ENCODE data around the gene IFITM1. TPM values are rescaled to one million over a fixed set of nuclear protein-coding genes. Genes with fewer than 3 reads are reported as not detected.

IFITM1 gene
- total and polyA plus RNA-seq, 2 donors (not counting 1 experiment from before 2014, with no cell fraction given), result 21.1 to 93.0 TPM

DNA sequence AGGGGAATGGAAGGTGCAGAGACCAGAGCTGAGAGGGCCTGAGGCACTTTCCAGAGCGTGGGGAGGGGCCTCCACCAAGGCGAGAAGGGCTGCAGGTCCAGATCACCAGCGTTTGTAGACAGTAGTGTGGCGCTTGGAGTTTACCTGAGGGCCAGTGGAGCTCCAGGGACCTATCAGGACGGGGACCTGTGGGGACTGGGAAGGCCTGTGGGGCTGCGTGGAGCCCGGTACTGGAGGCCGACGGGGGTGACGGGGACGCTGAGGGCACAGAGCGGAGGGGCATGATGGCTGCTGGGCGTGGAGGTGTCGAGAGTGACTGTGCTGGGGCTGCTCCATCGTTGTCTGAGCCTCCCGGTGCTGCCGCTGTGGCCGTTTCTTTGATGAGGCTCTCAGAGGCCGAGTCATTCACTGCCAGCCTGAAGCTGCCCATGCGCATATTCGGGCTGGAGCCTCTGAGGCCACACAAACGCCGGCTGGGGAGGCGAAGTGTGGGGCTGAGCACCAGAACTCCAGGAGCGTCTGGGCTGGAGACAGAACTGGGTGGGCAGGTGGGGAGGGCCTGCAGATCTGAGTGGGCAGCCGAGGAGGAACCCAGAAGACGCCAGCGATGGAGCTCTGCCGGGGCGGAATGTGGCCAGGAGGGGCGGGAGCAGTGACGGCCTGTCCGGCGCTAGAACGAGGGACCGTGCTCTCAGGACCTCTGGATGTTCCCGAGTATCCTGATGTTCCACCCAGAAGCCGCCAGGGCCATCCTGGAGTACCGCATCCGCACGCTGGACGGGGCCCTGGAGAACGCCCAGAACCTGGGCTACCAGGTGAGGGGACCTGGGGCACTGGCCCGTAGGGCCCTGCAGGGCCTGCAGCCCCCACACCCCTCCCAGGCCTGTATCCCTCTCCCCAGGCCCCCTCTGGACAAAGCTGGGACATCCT is 22.3 kb upstream of the IFITM1 start:
- no peaks in the 10 kb centered on the region for H3K79me2 ChIP-seq (ENCODE audit: control insufficient read depth, insufficient read depth, low read length)
- no peak overlapping the region for H2AFZ ChIP-seq (ENCODE audit: low read length)
- H3K36me3 ChIP-seq (ENCODE audit: control insufficient read depth, insufficient read depth, low read length), result no peaks in the 10 kb centered on the region
- H3K4me1 ChIP-seq (ENCODE audit: control insufficient read depth, extremely low read depth, insufficient read depth, low read length), result no peaks in the 10 kb centered on the region
- H3K27me3 ChIP-seq (ENCODE audit: control insufficient read depth, insufficient read depth, low read length), result peaks cover 9% of the 10 kb centered on the region
- no peak overlapping the region for H3K4me3 ChIP-seq (replicated peaks in 1 of 4; ENCODE audit: control extremely low read depth in 1 of 4, insufficient read depth in 1 of 4, low read depth in 3 of 4, low read length in 4 of 4)
- H3K9ac ChIP-seq (ENCODE audit: insufficient read depth, low read length), result no peak overlapping the region
- no peak overlapping the region for H3K4me2 ChIP-seq (ENCODE audit: extremely low read depth, insufficient read depth, low read length)
- no peak for DNase-seq (ENCODE audit: low read depth in 2 of 2)
- TF ChIP-seq, protein P1, sequence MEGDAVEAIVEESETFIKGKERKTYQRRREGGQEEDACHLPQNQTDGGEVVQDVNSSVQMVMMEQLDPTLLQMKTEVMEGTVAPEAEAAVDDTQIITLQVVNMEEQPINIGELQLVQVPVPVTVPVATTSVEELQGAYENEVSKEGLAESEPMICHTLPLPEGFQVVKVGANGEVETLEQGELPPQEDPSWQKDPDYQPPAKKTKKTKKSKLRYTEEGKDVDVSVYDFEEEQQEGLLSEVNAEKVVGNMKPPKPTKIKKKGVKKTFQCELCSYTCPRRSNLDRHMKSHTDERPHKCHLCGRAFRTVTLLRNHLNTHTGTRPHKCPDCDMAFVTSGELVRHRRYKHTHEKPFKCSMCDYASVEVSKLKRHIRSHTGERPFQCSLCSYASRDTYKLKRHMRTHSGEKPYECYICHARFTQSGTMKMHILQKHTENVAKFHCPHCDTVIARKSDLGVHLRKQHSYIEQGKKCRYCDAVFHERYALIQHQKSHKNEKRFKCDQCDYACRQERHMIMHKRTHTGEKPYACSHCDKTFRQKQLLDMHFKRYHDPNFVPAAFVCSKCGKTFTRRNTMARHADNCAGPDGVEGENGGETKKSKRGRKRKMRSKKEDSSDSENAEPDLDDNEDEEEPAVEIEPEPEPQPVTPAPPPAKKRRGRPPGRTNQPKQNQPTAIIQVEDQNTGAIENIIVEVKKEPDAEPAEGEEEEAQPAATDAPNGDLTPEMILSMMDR (conservative IDR thresholded peaks at IDR 0.05 in 1 of 2, IDR thresholded peaks at IDR 0.05 in 1 of 2; ENCODE audit: low read depth in 1 of 2, low read length in 2 of 2), result no peak
- no peak for TF ChIP-seq EZH2 (IDR thresholded peaks at IDR 0.05; ENCODE audit: low read length, missing control alignments)
- no peaks in the 10 kb centered on the region for H3K9me3 ChIP-seq (ENCODE audit: control insufficient read depth, insufficient read depth, low read depth, low read length)
- H4K20me1 ChIP-seq (ENCODE audit: control insufficient read depth, extremely low read depth, insufficient read depth, low read length), result no peaks in the 10 kb centered on the region
- H3K27ac ChIP-seq (ENCODE audit: insufficient read depth, low read length), result no peak overlapping the region

DNA sequence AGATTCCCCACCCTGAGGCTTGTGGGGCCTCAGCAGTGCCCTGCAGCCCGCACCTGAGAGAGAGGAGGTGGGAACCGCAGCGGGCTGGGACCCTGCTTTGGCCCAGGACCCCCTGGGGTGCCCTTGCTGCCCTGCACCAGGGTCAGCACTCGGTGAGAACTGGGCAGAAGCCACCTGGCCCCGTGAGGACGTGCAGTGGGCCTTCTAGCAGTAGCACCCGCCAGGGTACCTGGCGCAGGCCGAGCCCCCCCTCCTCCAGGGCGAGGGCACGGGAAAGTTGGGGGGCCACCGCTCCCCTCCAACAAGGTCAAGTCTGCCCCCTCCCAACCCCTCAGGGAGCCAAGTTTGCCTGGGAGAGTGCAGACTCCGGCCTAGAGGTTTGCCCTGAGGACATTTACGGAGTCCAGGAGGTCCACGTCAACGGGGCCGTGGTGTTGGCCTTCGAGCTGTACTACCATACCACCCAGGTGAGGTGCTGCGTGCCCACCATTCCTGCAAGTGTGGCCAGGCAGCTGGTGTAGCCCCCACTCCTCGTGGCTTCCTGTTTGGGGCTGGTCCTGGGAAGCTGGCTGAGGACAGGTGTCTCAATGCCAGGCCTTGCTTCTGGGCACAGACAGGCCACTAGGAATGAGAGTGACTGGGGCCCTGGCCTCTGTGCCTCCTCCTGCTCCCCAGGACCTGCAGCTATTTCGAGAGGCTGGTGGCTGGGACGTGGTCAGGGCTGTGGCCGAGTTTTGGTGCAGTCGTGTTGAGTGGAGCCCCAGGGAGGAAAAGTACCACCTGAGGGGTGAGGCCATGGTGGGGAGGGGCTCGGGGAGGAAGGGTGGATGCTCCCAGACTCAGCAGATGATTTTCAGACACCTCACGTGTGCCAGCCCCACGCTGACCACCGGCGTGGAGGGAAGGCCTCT is 21.4 kb upstream of the IFITM1 start:
- Histone ChIP-seq H4K20me1 (ENCODE audit: control insufficient read depth, extremely low read depth, insufficient read depth, low read length) (no peaks in the 10 kb centered on the region), H2AFZ (ENCODE audit: low read length) (no peak overlapping the region), H3K79me2 (ENCODE audit: control insufficient read depth, insufficient read depth, low read length) (no peaks in the 10 kb centered on the region), H3K36me3 (ENCODE audit: control insufficient read depth, insufficient read depth, low read length) (no peaks in the 10 kb centered on the region), H3K4me1 (ENCODE audit: control insufficient read depth, extremely low read depth, insufficient read depth, low read length) (no peaks in the 10 kb centered on the region), H3K9ac (ENCODE audit: insufficient read depth, low read length) (no peak overlapping the region), H3K27me3 (ENCODE audit: control insufficient read depth, insufficient read depth, low read length) (peaks cover 9% of the 10 kb centered on the region), H3K4me2 (ENCODE audit: extremely low read depth, insufficient read depth, low read length) (no peak overlapping the region), H3K9me3 (ENCODE audit: control insufficient read depth, insufficient read depth, low read depth, low read length) (no peaks in the 10 kb centered on the region), H3K27ac (ENCODE audit: insufficient read depth, low read length) (no peak overlapping the region), H3K4me3 (replicated peaks in 1 of 4; ENCODE audit: control extremely low read depth in 1 of 4, insufficient read depth in 1 of 4, low read depth in 3 of 4, low read length in 4 of 4) (no peak overlapping the region)
- DNase-seq (ENCODE audit: low read depth in 2 of 2), result no peak
- TF ChIP-seq, protein P1 (conservative IDR thresholded peaks at IDR 0.05 in 1 of 2, IDR thresholded peaks at IDR 0.05 in 1 of 2; ENCODE audit: low read depth in 1 of 2, low read length in 2 of 2), result no peak
- no peak for TF ChIP-seq EZH2 (IDR thresholded peaks at IDR 0.05; ENCODE audit: low read length, missing control alignments)

DNA sequence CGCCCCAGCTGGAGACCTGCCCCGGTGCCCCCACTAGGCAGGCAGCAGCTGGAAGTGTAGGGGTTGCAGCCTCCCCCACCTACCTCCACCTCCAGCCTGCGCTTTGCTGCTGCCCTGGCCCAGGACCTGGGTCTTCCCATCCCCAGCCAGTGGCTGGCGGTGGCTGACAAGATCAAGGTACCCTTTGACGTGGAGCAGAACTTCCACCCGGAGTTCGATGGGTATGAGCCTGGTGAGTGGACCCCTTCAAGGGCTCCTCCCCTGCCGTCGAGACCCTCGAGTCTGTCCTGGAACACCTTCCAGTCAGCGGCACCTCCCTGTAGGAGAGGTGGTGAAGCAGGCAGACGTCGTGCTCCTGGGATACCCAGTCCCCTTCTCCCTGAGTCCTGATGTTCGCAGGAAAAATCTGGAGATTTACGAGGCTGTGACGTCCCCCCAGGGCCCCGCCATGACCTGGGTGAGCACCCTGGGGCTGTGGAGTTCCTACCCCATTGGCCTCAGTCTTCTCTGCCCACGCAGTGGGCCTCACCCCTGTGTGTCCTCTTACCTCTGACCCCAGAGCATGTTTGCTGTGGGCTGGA is 20.5 kb upstream of the IFITM1 start:
- TF ChIP-seq, protein P1 (conservative IDR thresholded peaks at IDR 0.05 in 1 of 2, IDR thresholded peaks at IDR 0.05 in 1 of 2; ENCODE audit: low read depth in 1 of 2, low read length in 2 of 2), result no peak
- TF ChIP-seq EZH2 (IDR thresholded peaks at IDR 0.05; ENCODE audit: low read length, missing control alignments), result no peak
- no peak overlapping the region for H3K4me3 ChIP-seq (replicated peaks in 1 of 4; ENCODE audit: control extremely low read depth in 1 of 4, insufficient read depth in 1 of 4, low read depth in 3 of 4, low read length in 4 of 4)
- no peak overlapping the region for H3K27ac ChIP-seq (ENCODE audit: insufficient read depth, low read length)
- DNase-seq (ENCODE audit: low read depth in 2 of 2), result no peak
- H2AFZ ChIP-seq (ENCODE audit: low read length), result no peak overlapping the region
- no peak overlapping the region for H3K4me2 ChIP-seq (ENCODE audit: extremely low read depth, insufficient read depth, low read length)
- no peaks in the 10 kb centered on the region for H4K20me1 ChIP-seq (ENCODE audit: control insufficient read depth, extremely low read depth, insufficient read depth, low read length)
- H3K9me3 ChIP-seq (ENCODE audit: control insufficient read depth, insufficient read depth, low read depth, low read length), result no peaks in the 10 kb centered on the region
- H3K9ac ChIP-seq (ENCODE audit: insufficient read depth, low read length), result no peak overlapping the region
- H3K79me2 ChIP-seq (ENCODE audit: control insufficient read depth, insufficient read depth, low read length), result no peaks in the 10 kb centered on the region
- peaks cover 3% of the 10 kb centered on the region for H3K27me3 ChIP-seq (ENCODE audit: control insufficient read depth, insufficient read depth, low read length)
- peaks cover 3% of the 10 kb centered on the region for H3K4me1 ChIP-seq (ENCODE audit: control insufficient read depth, extremely low read depth, insufficient read depth, low read length)
- no peaks in the 10 kb centered on the region for H3K36me3 ChIP-seq (ENCODE audit: control insufficient read depth, insufficient read depth, low read length)

Data from fibroblast of lung (primary cell).